Activated CD8-positive, alpha-beta memory T cell treated with anti-CD3 and anti-CD28 coated beads, Interleukin-2, amount 10 ng/mL, durations not matched to agents 7 days and 5 days (primary cell): ENCODE measurements around the gene ATP5F1E. TPM values are rescaled to one million over a fixed set of nuclear protein-coding genes. Genes with fewer than 3 reads are reported as not detected.

Source experiments
- ATAC-seq: fragments of 150-1000 bp; cut with Tn5 transposase; one replicate; pipeline ENCODE4 v1.10.0; 2021; ENCODE audit warnings: moderate library complexity
- CTCF ChIA-PET: fragments of 350-600 bp; sonication (Branson Sonifier 250); formaldehyde crosslinking; loops from one replicate; lab custom pipeline; 2021; ENCODE audit warnings: antibody characterized with exemption; lab: Charles Lee
- DNase-seq: peaks from one replicate; pipeline ENCODE4 v3.0.0-alpha.2; 2020
- H3K27ac Mint-ChIP-seq: one replicate; pipeline ENCODE4 v1.8.0; 2021; ENCODE audit warnings: mild to moderate bottlenecking, mixed read lengths
- H3K27me3 Mint-ChIP-seq: one replicate; pipeline ENCODE4 v1.8.0; 2021; ENCODE audit warnings: mixed read lengths
- H3K36me3 Mint-ChIP-seq: one replicate; pipeline ENCODE4 v1.8.0; 2021; ENCODE audit warnings: mild to moderate bottlenecking, mixed read lengths
- H3K4me1 Mint-ChIP-seq: one replicate; pipeline ENCODE4 v1.8.0; 2021; ENCODE audit warnings: mixed read lengths
- H3K4me3 Mint-ChIP-seq: one replicate; pipeline ENCODE4 v1.8.0; 2021; ENCODE audit warnings: mild to moderate bottlenecking, moderate library complexity, mixed read lengths
- H3K9me3 Mint-ChIP-seq: one replicate; pipeline ENCODE4 v1.8.0; 2022; ENCODE audit warnings: low read depth, mixed read lengths
- total RNA-seq, 2 experiments: library from RNA; stranded (reverse); gene quantifications; one replicate each; pipeline ENCODE4 v1.2.3, GENCODE V29; 2021

The ATP5F1E gene
- total RNA-seq, 2 experiments from 2014 or later = 78.3 to 80.8 TPM

DNA sequence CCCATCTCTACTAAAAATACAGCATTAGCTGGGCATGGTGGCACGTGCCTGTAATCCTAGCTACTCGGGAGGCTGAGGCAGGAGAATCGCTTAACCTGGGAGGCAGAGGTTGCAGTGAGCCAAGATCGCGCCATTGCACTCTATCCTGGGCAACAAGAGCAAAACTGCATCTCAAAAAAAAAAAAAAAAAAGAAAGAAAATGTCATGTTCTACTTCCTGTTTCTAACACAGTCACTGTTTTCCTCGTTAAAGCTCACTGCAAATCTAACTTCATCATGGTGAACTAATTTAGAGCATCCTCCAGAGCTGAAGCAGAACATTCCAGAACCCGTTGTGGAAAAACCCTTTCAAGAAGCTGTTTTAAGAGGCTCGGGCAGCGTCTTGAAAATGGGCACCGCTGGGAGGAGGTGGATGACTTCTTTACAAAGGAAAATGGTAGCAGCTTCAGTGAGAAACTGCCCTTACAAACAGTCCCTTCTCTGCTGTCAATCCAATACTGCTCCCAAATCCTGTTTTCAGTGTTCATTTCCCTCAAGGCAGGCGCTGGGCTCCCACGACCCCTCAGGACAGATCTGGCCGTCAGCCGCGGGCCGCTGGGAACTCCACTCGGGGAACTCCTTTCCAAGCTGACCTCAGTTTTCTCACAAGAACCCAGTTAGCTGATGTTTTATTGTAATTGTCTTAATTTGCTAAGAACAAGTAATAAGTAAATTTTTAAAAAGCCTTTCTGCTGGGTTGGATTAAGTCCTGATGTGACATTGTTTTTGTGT, 37.6 kb downstream of the ATP5F1E start:
- ATAC-seq (no peak), DNase-seq (no peak)
- H3K27ac Mint-ChIP-seq = no peak overlapping the region
- H3K36me3 Mint-ChIP-seq = peaks cover 49% of the 10 kb centered on the region
- no peak overlapping the region for H3K4me3 Mint-ChIP-seq
- H3K9me3 Mint-ChIP-seq = no peaks in the 10 kb centered on the region
- no peaks in the 10 kb centered on the region for H3K27me3 Mint-ChIP-seq
- peaks cover 5% of the 10 kb centered on the region for H3K4me1 Mint-ChIP-seq
- CTCF ChIA-PET = no interaction called here

DNA sequence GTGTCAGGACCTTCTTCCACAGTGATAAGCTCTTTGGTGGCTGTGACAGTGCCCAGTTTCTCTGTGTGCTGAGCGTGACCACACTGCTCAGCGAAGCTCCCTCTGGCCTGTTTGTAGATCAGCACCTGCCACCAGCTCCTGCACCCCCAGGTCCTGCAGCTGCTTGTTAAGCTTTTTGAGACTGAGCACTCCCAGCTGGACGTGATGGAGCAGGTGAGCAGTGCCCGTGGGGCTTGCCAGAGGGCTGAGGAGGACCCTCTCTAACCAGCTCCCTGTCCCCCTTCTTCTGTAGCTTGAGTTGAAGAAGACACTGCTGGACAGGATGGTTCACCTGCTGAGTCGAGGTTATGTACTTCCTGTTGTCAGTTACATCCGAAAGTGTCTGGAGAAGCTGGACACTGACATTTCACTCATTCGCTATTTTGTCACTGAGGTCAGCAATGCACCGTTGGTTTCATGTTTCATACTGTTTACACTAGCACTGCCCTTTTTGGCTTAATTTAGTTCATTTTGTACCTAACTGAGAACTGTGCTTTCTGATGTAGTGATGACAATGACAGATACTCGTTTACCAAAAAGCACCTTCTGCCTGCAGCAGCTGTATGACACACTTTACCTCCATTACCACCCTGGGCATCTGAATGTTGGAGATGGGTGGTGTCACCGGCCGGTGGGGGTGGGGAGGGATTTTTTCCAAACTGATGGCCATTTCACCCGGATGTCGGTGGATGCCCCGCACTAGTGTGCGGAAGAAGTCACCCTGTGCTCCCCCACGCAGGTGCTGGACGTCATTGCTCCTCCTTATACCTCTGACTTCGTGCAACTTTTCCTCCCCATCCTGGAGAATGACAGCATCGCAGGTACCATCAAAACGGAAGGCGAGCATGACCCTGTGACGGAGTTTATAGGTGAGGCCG, 38.5 kb downstream of the ATP5F1E start:
- Mint-ChIP-seq H3K4me1 (peaks cover 5% of the 10 kb centered on the region), H3K9me3 (no peaks in the 10 kb centered on the region), H3K4me3 (no peak overlapping the region), H3K36me3 (peaks cover 56% of the 10 kb centered on the region), H3K27me3 (no peaks in the 10 kb centered on the region), H3K27ac (peak overlapping the region; percentile 30)
- DNase-seq (no peak), ATAC-seq (no peak)
- CTCF ChIA-PET = interaction anchor here (0.6 kb wide), 1 partner anchor 11 kb away, joined by 3 read pairs; no protein-coding TSS in a partner anchor

DNA sequence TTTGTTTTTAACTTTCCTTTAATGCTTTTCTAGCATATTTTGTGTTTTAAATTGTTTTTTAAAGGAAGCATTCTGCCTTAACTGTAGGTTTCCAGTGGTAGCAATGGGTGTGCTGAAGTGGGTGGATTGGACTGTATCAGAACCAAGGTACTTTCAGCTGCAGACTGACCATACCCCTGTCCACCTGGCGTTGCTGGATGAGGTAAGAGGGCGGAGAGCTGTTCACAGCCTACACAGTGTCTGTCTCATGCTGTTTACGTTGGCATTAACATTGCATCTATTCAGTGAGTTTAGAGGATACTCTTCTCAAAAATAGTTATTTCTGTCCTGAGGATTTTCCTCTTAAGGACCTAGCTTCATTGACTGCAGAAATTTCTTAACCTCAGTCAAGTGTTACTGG, 39.2 kb downstream of the ATP5F1E start:
- H3K36me3 Mint-ChIP-seq = peaks cover 57% of the 10 kb centered on the region
- no peaks in the 10 kb centered on the region for H3K9me3 Mint-ChIP-seq
- DNase-seq = no peak
- no peak for ATAC-seq
- H3K4me1 Mint-ChIP-seq = peaks cover 5% of the 10 kb centered on the region
- H3K27ac Mint-ChIP-seq = peak overlapping the region; percentile 21
- CTCF ChIA-PET = interaction anchor here (0.6 kb wide), 1 partner anchor 10 kb away, joined by 3 read pairs; no protein-coding TSS in a partner anchor
- H3K4me3 Mint-ChIP-seq = no peak overlapping the region
- no peaks in the 10 kb centered on the region for H3K27me3 Mint-ChIP-seq

DNA sequence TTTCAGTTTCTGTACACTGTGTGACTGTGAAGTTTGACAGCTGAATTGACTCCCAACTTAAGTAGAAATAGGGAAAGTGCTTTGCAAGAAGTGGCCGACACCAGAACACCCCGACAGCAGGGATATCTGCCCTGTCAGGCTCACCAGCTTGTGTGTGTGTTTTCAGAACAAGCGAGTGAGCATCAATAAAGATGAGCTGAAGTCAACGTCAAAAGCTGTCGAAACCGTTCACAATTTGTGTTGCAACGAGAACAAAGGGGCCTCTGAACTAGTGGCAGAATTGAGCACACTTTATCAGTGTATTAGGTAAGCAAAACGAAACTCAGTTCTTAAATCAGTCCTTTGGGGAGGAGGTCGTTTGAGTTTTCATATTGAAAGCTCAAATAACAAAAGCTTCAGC, 40.4 kb downstream of the ATP5F1E start:
- CTCF ChIA-PET = no interaction called here
- Mint-ChIP-seq H3K4me3 (no peak overlapping the region), H3K27ac (peak overlapping the region; percentile 12), H3K27me3 (no peaks in the 10 kb centered on the region), H3K9me3 (no peaks in the 10 kb centered on the region), H3K36me3 (peaks cover 57% of the 10 kb centered on the region), H3K4me1 (peaks cover 12% of the 10 kb centered on the region)
- ATAC-seq = no peak
- DNase-seq = no peak

DNA sequence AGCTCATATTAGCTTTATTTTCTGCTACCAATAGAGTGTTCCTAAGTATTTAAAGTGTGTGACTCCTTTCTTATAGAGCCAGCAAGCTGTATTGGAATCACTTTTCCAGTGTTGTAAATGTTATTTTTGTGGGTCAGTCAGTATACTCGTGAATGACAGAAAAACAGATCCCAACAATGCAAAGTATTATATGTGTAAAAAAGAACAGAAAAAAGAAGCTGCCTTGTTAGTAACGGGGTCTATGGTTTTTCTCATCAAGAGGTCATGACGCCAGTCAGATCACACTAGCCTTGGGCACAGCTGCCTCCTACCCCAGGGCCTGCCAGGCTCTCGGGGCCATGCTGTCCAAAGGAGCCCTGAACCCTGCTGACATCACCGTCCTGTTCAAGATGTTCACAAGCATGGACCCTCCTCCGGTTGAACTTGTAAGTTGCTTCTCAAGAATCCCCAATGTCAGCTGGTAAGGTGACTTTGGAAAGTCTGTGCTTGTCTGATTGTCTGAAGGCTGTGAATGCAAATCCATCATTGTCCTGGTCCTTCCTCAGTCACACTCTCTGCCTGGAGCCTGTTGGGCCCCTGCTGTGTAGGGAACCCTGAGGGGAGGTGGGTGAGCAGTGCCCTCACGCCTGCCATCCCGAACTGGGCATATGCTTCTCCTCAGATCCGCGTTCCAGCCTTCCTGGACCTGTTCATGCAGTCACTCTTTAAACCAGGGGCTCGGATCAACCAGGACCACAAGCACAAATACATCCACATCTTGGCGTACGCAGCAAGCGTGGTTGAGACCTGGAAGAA, 41.3 kb downstream of the ATP5F1E start:
- Mint-ChIP-seq H3K27me3 (no peaks in the 10 kb centered on the region), H3K9me3 (no peaks in the 10 kb centered on the region), H3K27ac (no peak overlapping the region), H3K36me3 (peaks cover 57% of the 10 kb centered on the region), H3K4me1 (peaks cover 19% of the 10 kb centered on the region), H3K4me3 (no peak overlapping the region)
- CTCF ChIA-PET = no interaction called here
- ATAC-seq (no peak), DNase-seq (no peak)

DNA sequence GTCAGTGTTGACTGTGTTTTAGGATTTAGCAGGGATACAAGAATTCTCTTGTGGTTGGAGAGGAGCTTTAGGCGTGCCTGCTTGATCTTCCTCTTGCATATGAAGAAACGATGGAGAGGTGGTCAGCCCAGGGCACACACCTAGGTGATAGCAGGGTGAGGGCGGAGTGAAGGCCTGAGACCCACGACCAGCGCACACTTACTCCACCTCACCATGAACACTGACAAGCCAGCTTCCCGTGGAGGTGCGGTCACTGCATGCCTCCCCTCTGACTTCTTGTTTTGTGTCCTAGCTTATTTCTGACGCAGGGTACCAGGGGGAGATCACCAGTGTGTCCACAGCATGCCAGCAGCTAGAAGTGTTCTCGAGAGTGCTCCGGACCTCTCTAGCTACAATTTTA, 42.9 kb downstream of the ATP5F1E start:
- no peak for DNase-seq
- Mint-ChIP-seq H3K27ac (no peak overlapping the region), H3K9me3 (no peaks in the 10 kb centered on the region), H3K36me3 (peaks cover 54% of the 10 kb centered on the region), H3K4me3 (no peak overlapping the region), H3K4me1 (peaks cover 29% of the 10 kb centered on the region), H3K27me3 (no peaks in the 10 kb centered on the region)
- CTCF ChIA-PET = no interaction called here
- ATAC-seq = no peak

DNA sequence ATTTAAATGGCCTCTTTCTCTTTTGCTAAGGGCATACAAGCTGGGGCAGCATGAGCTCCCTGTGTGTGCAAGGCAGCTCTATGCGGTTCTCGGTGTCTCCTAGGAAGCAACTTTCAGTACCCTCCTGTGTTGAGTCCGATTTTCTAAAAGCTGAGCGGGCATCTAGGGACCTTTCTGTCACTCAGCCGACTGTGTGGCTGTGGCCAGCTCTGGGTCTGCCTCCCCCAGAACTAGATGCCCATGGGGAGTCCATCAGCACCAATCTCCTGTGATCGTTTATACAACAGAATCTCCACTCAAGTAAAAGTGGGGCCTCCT, 43.6 kb downstream of the ATP5F1E start:
- H3K27ac Mint-ChIP-seq = no peak overlapping the region
- no peak overlapping the region for H3K4me3 Mint-ChIP-seq
- H3K9me3 Mint-ChIP-seq = no peaks in the 10 kb centered on the region
- H3K4me1 Mint-ChIP-seq = peaks cover 33% of the 10 kb centered on the region
- ATAC-seq (no peak), DNase-seq (no peak)
- H3K27me3 Mint-ChIP-seq = no peaks in the 10 kb centered on the region
- H3K36me3 Mint-ChIP-seq = peaks cover 54% of the 10 kb centered on the region
- CTCF ChIA-PET = no interaction called here

DNA sequence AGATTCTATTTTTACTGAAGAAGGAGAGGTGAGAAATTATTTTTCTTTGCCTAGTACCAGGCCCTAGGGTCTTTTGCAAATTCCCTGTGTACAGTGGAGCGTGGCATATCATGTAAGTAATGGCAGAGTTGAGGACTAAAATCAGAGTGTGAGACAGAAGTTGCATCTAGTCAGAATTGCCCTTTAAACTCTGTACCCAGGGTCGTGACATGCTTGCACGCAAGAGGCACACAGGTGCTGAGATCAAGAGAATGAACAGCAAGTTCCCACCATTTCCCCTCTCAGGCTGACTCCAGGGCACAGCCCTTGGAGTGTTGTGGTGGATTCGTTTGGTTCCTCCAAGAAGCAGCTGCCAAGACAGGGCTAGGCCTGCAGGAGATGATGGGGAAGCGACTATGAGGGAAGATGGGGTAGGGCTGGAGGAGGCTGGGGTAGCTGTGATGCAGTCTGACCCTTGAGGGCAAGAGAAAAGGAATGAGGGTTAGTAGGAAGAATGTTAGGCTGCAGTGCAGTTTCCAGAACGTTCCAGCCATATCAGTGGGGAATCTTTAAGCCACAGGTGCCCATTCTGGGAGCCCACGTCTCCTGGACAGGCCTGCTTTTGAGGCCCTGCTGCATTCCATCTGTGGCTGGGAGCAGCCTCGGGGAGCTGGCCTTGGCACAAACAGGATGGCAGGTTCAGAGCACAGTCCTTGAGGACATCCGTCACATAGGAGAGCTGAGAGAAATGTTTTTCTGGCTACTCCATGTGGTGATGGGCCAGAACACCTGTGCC, 44.2 kb downstream of the ATP5F1E start:
- Mint-ChIP-seq H3K27me3 (no peaks in the 10 kb centered on the region), H3K4me3 (no peak overlapping the region), H3K9me3 (no peaks in the 10 kb centered on the region), H3K27ac (no peak overlapping the region), H3K4me1 (peaks cover 36% of the 10 kb centered on the region), H3K36me3 (peaks cover 54% of the 10 kb centered on the region)
- DNase-seq (peak; percentile 3), ATAC-seq (no peak)
- CTCF ChIA-PET = interaction anchor here (0.6 kb wide), 1 partner anchor 16 kb away, joined by 3 read pairs; no protein-coding TSS in a partner anchor

DNA sequence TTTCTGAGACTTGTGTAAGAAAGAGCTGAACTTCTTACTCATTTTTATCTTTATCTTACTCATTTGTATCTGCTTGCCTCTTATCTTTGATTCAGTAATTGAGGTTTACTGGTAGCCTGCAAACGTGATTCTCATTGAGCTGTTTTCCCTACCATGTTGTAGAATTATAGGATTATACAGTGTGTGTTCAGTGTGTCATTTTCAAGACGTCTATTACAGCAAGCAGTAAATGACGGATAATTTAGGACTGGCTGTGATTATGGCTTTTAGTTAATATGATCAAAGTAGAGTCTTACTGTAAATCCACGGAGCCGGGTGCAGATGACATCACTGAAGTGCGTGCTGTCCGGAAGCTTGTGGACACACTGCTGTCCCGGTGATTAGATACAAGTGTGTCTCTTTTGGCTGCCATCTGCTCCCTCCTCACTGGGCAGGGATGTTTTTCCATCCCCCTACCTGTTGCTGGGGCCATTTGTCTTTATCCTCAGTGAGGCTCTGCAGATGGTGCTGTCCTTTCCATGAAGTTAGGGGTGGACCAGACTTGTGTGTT, 45.1 kb downstream of the ATP5F1E start:
- DNase-seq (peak; percentile 38), ATAC-seq (no peak)
- H3K4me3 Mint-ChIP-seq = no peak overlapping the region
- CTCF ChIA-PET = interaction anchor here (0.6 kb wide), 1 partner anchor 15 kb away, joined by 3 read pairs; no protein-coding TSS in a partner anchor
- H3K27me3 Mint-ChIP-seq = no peaks in the 10 kb centered on the region
- H3K4me1 Mint-ChIP-seq = peaks cover 45% of the 10 kb centered on the region
- H3K9me3 Mint-ChIP-seq = no peaks in the 10 kb centered on the region
- H3K27ac Mint-ChIP-seq = no peak overlapping the region
- H3K36me3 Mint-ChIP-seq = peaks cover 56% of the 10 kb centered on the region

DNA sequence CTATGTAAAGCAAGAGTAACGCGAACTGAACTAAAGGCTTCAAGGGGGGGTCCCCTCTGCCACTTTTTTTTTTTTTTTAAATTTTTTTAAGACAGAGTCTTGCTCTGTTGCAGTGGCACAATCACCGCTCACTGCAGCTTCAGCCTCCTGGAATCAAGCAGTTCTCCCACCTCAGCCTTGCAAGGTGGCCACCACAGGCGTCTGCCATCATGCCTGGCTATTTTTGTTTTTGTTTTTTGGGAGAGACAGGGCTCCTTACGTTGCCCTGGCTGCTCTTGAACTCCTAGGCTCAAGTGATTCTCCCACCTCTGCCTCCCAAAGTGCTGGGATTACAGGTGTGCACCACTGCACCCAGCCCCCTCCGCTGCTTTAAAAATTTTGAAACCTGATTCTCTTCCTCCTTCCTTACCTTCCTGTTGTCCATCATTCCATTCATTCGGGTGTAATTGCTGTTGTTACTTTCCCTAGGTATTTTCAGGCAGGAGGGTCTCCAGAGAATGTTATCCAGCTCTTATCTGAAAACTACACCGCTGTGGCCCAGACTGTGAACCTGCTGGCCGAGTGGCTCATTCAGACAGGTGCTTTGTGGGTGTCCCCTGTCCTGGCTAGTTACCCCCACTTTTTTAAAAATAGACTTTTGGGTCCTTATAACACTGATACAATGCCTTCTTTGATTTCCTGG, 45.7 kb downstream of the ATP5F1E start:
- peaks cover 53% of the 10 kb centered on the region for H3K36me3 Mint-ChIP-seq
- no peaks in the 10 kb centered on the region for H3K9me3 Mint-ChIP-seq
- ATAC-seq (no peak), DNase-seq (peak; percentile 29)
- CTCF ChIA-PET = no interaction called here
- H3K4me1 Mint-ChIP-seq = peaks cover 45% of the 10 kb centered on the region
- H3K27ac Mint-ChIP-seq = no peak overlapping the region
- H3K4me3 Mint-ChIP-seq = no peak overlapping the region
- no peaks in the 10 kb centered on the region for H3K27me3 Mint-ChIP-seq

DNA sequence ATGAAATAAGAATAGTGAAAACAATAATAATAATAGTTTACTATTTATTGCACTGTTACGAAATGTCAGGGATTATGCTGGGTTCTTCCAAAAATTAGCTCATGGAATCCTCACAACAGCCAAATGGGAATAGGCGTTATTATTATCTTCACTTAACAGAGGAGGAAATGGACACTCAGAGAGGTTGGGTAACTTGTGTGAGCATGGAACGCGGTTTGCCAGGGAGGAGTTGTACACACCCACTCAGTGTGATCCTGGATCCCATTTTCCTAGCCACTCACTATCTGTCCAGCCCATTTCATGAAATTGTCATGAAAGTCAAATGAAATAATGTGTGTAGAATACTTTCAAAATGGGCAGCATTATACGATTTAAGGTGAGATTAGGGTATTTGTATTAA, 46.5 kb downstream of the ATP5F1E start:
- no peak overlapping the region for H3K4me3 Mint-ChIP-seq
- H3K36me3 Mint-ChIP-seq = peaks cover 47% of the 10 kb centered on the region
- H3K27me3 Mint-ChIP-seq = no peaks in the 10 kb centered on the region
- H3K27ac Mint-ChIP-seq = no peak overlapping the region
- ATAC-seq (no peak), DNase-seq (peak; percentile 31)
- H3K4me1 Mint-ChIP-seq = peaks cover 44% of the 10 kb centered on the region
- no peaks in the 10 kb centered on the region for H3K9me3 Mint-ChIP-seq
- CTCF ChIA-PET = no interaction called here

DNA sequence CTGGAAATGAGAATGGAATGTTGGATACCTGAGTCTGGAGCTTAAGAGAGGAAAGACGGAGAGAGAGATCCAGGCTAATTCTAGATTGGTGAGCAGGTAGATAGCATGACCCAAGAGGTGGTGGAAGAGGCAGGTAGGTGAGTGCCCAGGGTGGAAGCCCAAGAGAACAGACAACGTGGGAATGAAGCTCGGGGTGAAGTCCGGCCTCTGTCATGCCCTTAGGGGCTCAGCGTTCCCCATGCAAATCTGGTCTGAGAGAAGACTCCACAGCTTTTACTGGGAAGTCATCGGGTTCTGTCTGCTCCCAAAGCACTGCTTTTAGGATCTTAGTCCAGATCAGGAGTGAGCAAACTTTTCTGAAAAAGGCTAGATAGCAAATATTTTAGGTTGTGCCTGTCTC, 47.4 kb downstream of the ATP5F1E start:
- Mint-ChIP-seq H3K4me1 (peaks cover 44% of the 10 kb centered on the region), H3K36me3 (peaks cover 40% of the 10 kb centered on the region), H3K4me3 (no peak overlapping the region), H3K27me3 (no peaks in the 10 kb centered on the region), H3K9me3 (no peaks in the 10 kb centered on the region), H3K27ac (no peak overlapping the region)
- CTCF ChIA-PET = no interaction called here
- ATAC-seq = no peak
- no peak for DNase-seq
